GM18907 (cell line): Measurements from ENCODE around the gene TMEM200A.
A peak's percentile ranks its signal among the peaks of the same experiment; 100 is the strongest.
"Not testable (repeated sequence)": the region's sequence is repeated elsewhere in the genome, so short reads cannot be mapped to it uniquely, and the experiment has no call there.

Experiments
- ATAC-seq: cut with Tn5 transposase; IDR thresholded peaks from one replicate; pipeline ENCODE4 v1.9.1; 2021; ENCODE audit warnings: mild to moderate bottlenecking, moderate library complexity; ENCODE audit not compliant: unreplicated experiment

Gene TMEM200A

GRCh38 chr6:130365166-130366106, at the start of gene TMEM200A:
Gene TMEM200A (plus strand): TSS chr6:130366017. CDS start chr6:130440423, 74,406 bp downstream.
- peak; percentile 75 for ATAC-seq

- no peak for ATAC-seq
These were observed 44.9 kb upstream of the TMEM200A start for GRCh38 chr6:130320908-130321307.

- ATAC-seq, result no peak
These were observed 43.0 kb upstream of the TMEM200A start for GRCh38 chr6:130322673-130323268.

- ATAC-seq, result no peak
These were observed 41.2 kb upstream of the TMEM200A start for GRCh38 chr6:130324657-130325056.

GRCh38 chr6:130326496-130326895, 39.3 kb upstream of the TMEM200A start:
- no peak for ATAC-seq

- no peak for ATAC-seq
These were observed 28.3 kb upstream of the TMEM200A start for GRCh38 chr6:130337534-130337933.

GRCh38 chr6:130346324-130346723, 19.5 kb upstream of the TMEM200A start:
- not testable (repeated sequence) for ATAC-seq

- no peak for ATAC-seq
These were observed 11.5 kb upstream of the TMEM200A start for GRCh38 chr6:130354322-130354721.

- ATAC-seq, result no peak
These were observed 10.2 kb upstream of the TMEM200A start for GRCh38 chr6:130355572-130355971.

GRCh38 chr6:130357436-130357835, 8.4 kb upstream of the TMEM200A start:
- no peak for ATAC-seq

GRCh38 chr6:130359736-130360135, 6.1 kb upstream of the TMEM200A start:
- no peak for ATAC-seq

- ATAC-seq, result no peak
These were observed 3.7 kb upstream of the TMEM200A start for GRCh38 chr6:130362128-130362527.

- no peak for ATAC-seq
These were observed 1.5 kb upstream of the TMEM200A start for GRCh38 chr6:130364224-130364780.

- ATAC-seq, result peak; percentile 20
These were observed 539 bp downstream of the TMEM200A start for GRCh38 chr6:130366107-130367005.

- no peak for ATAC-seq
These were observed 1.9 kb downstream of the TMEM200A start for GRCh38 chr6:130367767-130368166.

- ATAC-seq, result no peak
These were observed 2.8 kb downstream of the TMEM200A start for GRCh38 chr6:130368576-130368975.

- ATAC-seq, result no peak
These were observed 4.0 kb downstream of the TMEM200A start for GRCh38 chr6:130369831-130370230.

GRCh38 chr6:130371921-130372420, 6.2 kb downstream of the TMEM200A start:
- ATAC-seq, result no peak

GRCh38 chr6:130372786-130373185, 7.0 kb downstream of the TMEM200A start:
- no peak for ATAC-seq

- no peak for ATAC-seq
These were observed 8.2 kb downstream of the TMEM200A start for GRCh38 chr6:130373992-130374391.

GRCh38 chr6:130376936-130377335, 11.1 kb downstream of the TMEM200A start:
- no peak for ATAC-seq
